Right lung (tissue), 5 donors: ENCODE measurements around the gene RPS19BP1. TPM values are rescaled to one million over a fixed set of nuclear protein-coding genes. Genes with fewer than 3 reads are reported as not detected.

ENCODE experiments used
- DNase-seq, 2 donors: peaks; one replicate each; pipeline ENCODE4 v3.0.0-alpha.2; 2013
- polyA plus RNA-seq, 5 donors: library from polyadenylated mRNA; unstranded; fragments of 120-200 nt; gene quantifications; one replicate each; pipeline versions ENCODE4 v1.2.1 to v1.2.3, GENCODE V29; 2013; ENCODE audit warnings: inconsistent platforms in 1 of 5, low replicate concordance in 1 of 5; ENCODE audit not compliant: insufficient read length in 5 of 5, insufficient read depth in 1 of 5

The RPS19BP1 gene
- polyA plus RNA-seq, 5 donors: 40.6 to 81.1 (median 49.7) TPM

- DNase-seq: no peak
Measured at GRCh38 chr22:39492186-39492585, 40.4 kb downstream of the RPS19BP1 start.

DNA sequence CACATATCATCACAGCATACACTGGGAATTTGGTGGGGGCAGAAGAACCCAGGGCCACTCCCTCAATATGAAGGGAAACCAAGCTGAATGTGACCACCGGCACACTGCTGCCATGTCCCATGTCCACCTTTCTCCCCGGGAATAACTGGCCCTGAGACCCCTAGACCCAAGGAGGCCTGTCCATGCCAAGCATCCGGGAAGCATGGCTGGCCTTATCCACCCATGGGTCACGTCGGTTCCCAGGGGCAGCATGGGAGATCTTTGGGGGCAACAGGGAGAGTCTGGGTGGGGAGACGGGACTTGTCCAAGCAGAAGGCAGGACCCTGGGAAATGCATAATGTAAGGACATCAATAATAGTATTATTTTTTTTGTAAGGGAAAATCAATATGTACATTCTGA is 40.9 kb downstream of the RPS19BP1 start:
- no peak for DNase-seq

- DNase-seq: no peak
Measured at GRCh38 chr22:39490966-39491680, 41.4 kb downstream of the RPS19BP1 start.

DNA sequence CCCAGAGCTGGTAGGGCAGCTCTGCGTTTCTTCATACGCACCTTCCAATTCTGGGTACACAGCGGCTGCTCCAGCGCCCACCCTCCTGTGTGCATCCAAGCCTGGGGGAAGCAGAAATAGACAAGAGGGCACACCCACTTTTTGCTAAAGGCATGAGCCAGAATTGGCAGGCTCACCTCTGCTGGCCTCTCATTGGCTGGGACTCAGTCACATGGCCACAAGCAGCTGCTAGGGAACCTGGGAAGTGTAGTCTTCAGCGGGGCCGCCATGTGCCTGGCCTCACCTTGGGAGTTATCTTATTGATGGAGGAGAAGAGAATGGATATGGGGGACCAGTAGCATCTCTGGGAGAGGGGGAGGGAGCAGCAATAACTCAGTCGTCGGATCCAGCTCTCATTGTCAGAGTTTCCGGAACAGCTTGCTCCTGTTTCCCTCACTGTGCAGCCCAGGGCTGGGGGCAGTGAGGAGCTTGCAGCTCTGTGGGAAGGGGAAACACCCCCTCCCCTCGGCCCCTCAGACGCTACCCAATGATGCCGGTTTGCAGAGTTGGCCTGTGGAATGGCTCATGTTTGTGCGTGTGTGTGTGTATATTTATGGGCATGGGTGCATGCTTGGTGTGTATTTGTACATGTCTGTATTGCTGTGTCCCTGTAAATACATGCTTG is 42.3 kb downstream of the RPS19BP1 start:
- DNase-seq: no peak

DNA sequence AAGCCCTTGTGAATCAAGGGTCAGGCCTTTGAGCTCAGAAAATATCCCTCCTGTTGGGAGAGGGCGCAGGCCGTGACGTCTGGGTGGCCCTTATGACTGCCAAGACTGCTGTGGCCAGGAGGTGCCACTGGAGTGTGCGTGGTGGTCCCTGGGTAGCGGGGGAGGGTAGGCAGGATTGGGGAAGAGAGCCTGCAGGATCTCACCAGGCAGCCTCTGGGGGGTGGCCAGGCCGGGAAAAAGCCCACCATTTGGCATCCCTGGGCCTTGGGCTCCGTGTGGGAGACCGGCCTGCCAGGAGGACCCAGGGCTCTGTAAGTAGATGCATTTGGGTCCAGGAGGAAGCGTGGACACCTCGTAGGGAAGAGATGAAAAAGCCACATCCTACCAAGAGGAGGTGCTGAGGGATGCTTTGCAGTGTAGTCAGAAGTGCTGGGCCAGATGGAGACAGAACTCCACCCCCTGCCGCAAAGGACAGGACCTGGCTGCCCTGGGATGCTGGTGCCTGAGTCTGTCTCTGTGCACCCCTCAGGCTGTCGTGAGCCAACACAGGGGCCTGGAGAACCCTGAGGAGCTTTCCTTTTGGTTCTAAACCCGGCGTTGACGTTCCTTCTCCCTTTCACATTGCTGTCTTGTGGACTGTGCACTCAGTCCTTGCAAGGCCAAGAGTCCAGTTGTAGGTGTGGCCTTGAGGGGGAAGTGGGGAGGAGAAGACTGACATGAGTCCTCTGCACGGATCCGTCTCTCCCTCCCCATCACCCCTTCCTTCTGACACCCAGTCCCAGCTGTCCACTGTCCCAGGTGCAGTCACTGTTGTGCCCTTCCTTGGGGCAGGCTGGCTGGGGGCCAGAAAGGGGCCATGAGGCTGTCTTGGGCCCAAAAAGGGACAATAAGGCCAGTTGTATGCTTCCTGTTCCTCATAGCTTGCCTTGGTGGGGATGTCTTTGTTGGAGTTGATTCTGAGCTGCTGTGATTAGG is 43.2 kb downstream of the RPS19BP1 start:
- DNase-seq: no peak

DNA sequence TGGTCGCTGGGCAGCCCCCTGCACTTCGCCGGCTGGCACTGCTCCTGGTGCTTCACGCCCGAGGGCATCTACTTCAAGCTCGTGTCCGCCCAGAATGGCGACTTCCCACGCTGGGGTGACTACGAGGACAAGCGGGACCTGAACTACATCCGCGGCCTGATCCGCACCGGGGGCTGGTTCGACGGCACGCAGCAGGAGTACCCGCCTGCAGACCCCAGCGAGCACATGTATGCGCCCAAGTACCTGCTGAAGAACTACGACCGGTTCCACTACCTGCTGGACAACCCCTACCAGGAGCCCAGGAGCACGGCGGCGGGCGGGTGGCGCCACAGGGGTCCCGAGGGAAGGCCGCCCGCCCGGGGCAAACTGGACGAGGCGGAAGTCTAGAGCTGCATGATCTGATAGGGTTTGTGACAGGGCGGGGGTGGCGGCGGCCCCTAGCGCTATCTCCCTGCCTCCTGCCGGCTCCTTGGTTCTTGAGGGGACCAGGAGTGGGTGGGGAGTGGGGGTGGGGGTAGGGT is 43.9 kb downstream of the RPS19BP1 start:
- DNase-seq: no peak

DNA sequence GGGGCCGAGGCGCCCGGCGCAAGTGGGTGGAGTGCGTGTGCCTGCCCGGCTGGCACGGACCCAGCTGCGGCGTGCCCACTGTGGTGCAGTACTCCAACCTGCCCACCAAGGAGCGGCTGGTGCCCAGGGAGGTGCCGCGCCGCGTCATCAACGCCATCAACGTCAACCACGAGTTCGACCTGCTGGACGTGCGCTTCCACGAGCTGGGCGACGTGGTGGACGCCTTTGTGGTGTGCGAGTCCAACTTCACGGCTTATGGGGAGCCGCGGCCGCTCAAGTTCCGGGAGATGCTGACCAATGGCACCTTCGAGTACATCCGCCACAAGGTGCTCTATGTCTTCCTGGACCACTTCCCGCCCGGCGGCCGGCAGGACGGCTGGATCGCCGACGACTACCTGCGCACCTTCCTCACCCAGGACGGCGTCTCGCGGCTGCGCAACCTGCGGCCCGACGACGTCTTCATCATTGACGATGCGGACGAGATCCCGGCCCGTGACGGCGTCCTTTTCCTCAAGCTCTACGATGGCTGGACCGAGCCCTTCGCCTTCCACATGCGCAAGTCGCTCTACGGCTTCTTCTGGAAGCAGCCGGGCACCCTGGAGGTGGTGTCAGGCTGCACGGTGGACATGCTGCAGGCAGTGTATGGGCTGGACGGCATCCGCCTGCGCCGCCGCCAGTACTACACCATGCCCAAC is 44.6 kb downstream of the RPS19BP1 start:
- DNase-seq: no peak

DNA sequence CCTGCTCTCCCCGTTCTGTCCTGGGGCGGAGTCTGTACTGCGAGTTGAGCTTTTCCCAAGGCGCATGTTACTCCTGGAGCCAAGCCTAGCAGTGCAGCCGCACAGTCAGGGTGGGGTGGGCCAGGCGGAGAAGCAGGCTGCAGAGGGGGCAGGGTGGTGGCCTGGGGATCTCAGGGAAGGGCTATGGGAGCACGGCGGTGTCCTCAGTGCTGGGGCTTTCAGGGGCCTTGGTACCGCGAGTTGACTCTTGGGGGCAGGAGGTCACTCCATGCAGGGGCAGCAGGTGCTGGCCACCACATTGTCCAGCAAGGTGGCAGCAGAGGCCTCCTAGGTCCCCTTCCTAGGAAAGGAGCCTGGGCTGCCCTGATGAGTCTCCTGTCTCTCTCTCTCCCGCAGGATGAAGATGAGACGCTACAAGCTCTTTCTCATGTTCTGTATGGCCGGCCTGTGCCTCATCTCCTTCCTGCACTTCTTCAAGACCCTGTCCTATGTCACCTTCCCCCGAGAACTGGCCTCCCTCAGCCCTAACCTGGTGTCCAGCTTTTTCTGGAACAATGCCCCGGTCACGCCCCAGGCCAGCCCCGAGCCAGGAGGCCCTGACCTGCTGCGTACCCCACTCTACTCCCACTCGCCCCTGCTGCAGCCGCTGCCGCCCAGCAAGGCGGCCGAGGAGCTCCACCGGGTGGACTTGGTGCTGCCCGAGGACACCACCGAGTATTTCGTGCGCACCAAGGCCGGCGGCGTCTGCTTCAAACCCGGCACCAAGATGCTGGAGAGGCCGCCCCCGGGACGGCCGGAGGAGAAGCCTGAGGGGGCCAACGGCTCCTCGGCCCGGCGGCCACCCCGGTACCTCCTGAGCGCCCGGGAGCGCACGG is 45.4 kb downstream of the RPS19BP1 start:
- DNase-seq: no peak

DNA sequence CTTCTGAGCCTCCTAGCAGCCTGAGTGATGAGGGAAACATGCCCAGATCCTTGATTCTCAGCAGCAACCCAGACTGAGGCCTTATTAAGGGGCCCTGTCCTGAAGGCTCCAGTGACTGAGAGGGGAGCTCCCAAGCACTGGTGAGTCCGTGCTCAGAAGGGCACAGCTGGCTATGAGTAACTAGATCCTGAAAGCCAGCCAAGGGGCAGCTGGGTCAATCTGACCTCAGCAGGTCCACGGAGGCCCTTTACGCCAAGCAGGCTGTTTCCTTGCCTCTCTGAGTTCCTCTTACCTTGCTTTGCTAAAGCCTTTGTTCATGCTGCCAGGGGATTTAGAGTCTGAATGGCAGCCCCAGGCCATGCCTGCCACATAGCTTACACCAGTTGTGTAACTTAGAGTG is 49.8 kb downstream of the RPS19BP1 start:
- no peak for DNase-seq

DNA sequence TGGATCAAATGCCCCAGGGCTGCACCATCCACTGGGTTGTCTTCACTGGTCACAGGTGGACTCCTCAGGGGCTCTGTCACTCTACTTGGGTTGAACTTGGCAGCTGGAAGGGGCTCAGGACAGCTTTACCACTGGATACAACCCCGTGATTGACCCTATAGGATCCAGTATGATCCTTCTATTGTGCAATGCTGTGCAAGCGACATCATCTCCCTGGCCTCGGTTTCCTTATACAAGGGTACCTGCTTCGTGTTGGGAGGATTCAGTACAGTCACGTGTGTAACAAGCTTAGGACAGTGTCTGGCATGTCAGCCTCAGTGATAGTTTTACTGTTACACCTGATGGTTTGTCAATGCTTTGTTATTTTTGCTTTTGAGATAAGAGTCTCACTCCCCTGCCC is 51.0 kb downstream of the RPS19BP1 start:
- DNase-seq: no peak

GRCh38 chr22:39481054-39481453 is 51.5 kb downstream of the RPS19BP1 start:
- no peak for DNase-seq

- DNase-seq: no peak
Measured at GRCh38 chr22:39480557-39480956, 52.0 kb downstream of the RPS19BP1 start.

GRCh38 chr22:39479254-39479653 is 53.3 kb downstream of the RPS19BP1 start:
- no peak for DNase-seq

Other genes with a start within 250 kb of the RPS19BP1 start
- gene RPL3, start 213.1 kb downstream of the RPS19BP1 start, polyA plus RNA-seq: 1,000 to 10,000 TPM; 3,307 to 4,039 (median 3,557) TPM
- 10 to 100 TPM; 22.8 to 35.0 (median 27.6) TPM for gene SYNGR1, start 182.8 kb downstream of the RPS19BP1 start, polyA plus RNA-seq
- gene TAB1, start 133.0 kb downstream of the RPS19BP1 start, polyA plus RNA-seq: 10 to 100 TPM; 26.4 to 35.7 (median 32.2) TPM
- 10 to 100 TPM in 3 of 5 donors, 1 to 10 TPM in 2; 8.5 to 19.0 (median 15.3) TPM for gene MGAT3, start 75.7 kb downstream of the RPS19BP1 start, polyA plus RNA-seq
- 10 to 100 TPM; 21.3 to 28.3 (median 23.0) TPM for gene MIEF1, start 30.5 kb downstream of the RPS19BP1 start, polyA plus RNA-seq
- gene ATF4, start 12.2 kb downstream of the RPS19BP1 start, polyA plus RNA-seq: 100 to 1,000 TPM; 321 to 366 (median 329) TPM
- gene CACNA1I, start 38.0 kb upstream of the RPS19BP1 start, polyA plus RNA-seq: under 1 TPM; 0.05 to 0.10 (median 0.09) TPM